GM21360 (cell line): ENCODE measurements around the gene SH3D21.

Experiments used
- ATAC-seq: cut with Tn5 transposase; IDR thresholded peaks from one replicate; pipeline ENCODE4 v1.9.1; 2021; ENCODE audit warnings: mild to moderate bottlenecking, moderate library complexity; ENCODE audit not compliant: unreplicated experiment

SH3D21 gene

DNA sequence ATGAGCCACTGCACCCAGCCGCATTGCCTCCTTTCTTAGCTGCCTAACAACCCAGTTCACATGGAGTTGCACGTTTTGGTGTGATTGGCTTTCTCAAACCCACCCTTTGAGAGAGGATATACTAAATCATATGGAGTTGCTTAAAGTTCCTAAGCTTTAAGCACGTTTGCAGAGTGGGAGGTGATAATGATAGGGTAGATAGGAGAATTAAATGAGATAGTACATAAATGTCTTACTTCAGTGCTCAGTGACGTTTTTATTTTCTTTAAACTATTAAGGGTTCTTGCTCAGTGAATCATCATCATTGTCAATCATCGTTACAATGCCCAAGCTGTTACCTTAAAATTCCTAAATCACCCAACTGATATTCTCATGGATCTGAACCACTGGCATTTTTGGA, 2.9 kb upstream of the SH3D21 start:
- ATAC-seq = no peak

GRCh38 chr1:36303650-36304360, 2.4 kb upstream of the SH3D21 start:
- ATAC-seq = no peak

DNA sequence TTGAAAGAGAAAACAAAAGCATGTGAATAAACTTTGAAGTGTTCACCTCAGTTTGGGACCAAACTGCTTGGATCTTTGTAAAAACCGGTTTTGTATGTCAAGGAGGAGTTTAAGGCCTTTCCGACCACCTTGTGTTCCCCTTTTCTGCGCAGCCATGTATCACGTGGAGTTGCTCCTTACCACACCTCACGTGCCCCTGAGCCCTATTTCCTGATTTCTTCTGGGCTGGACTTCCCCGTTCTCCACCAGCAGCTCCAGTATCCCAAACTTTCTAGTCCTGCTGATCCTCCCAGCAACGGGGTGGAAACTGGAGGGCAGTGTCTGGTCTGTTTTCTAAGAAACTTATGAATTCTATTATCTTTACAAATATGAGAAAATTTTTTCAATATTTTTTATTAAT, 1.6 kb upstream of the SH3D21 start:
- no peak for ATAC-seq

DNA sequence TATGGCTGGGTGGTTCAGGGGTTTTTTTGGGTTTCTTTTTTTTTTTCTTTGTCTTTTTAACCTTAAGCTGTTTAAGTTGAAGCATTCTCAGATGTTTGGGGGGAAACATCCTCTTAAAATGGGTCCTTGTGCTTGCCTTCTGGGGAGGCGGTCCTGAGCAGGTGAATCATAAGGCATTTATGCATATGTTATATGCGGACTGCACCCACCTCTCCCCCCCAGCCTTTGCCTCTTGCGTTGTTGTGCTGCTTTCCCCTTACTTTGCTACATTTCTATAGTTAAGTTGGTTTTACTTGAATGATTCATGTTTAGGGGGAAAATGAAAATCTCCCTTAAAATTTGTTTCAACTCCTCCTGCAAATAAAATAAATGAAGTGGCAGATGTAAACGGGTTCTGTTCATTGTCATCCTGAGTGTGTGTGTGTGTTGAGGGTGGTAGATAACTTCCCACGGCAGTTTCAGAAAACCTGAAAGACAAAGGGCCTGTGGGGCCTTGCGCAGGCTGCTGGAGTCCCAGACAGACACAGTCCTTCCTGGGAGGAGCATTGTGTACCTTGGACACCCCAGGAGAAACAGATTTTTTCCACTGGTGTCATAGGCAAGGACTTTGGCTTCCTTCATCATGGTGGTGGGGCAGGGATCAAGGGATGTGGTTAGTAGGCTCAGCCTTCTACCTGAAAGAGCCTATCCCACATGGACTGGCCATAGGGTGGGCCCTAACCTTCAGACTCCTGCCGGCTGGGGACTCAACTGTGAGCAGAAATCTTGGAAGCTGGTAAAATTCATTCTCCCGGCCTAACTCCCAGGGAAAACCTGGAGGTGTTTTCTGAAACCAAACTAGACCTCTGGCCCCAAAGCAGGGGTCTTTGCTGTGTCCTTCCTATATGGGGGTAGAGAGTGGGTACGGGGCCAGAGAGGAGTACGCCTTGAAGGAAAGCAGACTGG, 926 bp upstream of the SH3D21 start:
- ATAC-seq = no peak

DNA sequence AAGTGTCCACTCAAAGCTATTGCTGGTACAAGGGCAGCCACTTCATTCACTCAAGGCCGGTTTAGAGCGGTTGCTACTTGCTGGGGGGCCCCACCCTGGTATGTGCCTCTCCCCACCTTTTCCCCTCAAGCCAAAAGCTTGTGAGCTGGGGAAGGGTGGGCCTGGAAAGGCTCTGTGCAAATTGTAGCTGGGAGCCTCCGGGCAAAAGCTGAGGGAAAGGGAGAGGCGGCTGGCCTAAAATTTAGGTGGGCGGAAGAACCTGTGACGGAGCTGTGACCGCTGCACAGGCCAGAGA, 306 bp upstream of the SH3D21 start:
- no peak for ATAC-seq

GRCh38 chr1:36306902-36307456, 811 bp downstream of the SH3D21 start:
- peak; percentile 97 for ATAC-seq

GRCh38 chr1:36307601-36308330, 1.6 kb downstream of the SH3D21 start:
- ATAC-seq = no peak

GRCh38 chr1:36309397-36309796, 3.2 kb downstream of the SH3D21 start:
- no peak for ATAC-seq

DNA sequence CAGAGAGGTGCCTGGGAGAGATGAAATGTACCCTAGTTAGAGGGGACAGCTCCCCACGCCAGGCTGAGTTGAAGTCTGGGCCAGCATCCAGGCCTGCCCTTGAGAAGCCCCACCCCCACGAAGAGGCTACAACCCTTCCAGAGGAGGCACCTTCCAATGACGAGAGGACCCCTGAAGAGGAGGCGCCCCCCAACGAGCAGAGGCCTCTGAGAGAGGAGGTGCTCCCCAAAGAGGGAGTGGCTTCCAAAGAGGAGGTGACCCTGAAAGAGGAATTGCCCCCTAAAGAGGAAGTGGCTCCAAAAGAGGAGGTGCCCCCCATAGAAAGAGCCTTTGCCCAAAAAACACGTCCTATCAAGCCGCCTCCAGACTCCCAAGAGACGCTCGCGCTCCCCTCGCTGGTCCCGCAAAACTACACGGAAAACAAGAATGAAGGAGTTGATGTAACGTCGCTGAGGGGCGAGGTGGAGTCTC, 14.2 kb downstream of the SH3D21 start:
- no peak for ATAC-seq

DNA sequence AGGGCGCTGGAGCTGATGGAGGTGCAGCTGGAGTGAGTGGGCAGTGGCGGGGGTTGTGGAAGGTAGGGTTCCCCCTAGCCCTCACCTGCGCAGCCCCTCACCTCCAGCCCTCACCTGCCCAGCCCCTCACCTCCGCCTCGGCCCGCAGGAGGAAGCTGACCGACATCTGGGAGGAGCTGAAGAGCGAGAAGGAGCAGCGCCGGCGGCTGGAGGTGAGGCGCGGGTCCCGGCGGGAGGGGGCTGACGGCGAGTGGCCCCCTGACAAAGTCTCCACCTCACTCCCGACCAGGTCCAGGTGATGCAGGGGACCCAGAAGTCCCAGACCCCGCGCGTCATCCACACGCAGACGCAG, 14.6 kb downstream of the SH3D21 start:
- ATAC-seq = no peak

- no peak for ATAC-seq
Measured at GRCh38 chr1:36321119-36321951, 15.2 kb downstream of the SH3D21 start.

- no peak for ATAC-seq
Measured at GRCh38 chr1:36322041-36322785, 16.0 kb downstream of the SH3D21 start.

GRCh38 chr1:36322786-36323635, 16.8 kb downstream of the SH3D21 start:
- ATAC-seq = no peak

DNA sequence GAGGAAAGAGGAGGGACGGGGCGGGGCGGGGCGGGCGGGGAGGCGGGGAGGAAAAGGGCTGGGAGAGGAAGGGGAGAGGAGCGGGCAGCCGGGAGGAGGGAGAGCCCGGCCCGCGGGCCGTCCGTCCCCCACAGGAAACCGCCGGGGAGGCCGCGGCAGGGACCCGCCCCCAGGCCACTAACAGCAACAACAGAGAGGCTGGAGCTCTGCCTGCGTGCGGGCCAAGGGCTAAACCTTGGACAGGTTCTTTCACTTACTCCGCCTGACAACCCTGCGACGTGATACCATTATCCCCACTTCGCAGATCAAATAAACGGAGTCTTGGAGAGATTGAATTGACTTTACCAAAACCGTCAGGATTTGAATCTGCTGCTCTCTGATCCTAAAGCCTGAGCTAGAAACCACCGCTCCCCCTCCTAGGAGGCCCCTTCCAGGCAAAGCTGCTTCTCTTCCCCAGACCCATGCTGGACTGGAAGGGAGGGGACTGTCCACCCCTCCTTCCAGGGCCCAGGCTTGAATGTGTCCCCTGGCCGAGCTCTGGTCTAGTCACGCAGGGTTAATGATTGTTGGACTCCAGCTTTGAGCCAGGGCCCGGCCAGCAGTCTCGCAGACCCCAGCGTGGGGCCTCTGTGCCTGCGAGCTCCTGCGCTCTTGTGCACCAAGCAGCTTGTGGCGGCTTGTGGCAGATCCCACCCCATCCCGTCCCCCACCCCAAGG, 17.6 kb downstream of the SH3D21 start, which contains the start of gene EVA1B:
Gene EVA1B, minus strand, starts transcription at position 10 of the 717 bp plus-strand sequence. CDS start 608 bp downstream, outside the sequence.
- ATAC-seq = no peak

DNA sequence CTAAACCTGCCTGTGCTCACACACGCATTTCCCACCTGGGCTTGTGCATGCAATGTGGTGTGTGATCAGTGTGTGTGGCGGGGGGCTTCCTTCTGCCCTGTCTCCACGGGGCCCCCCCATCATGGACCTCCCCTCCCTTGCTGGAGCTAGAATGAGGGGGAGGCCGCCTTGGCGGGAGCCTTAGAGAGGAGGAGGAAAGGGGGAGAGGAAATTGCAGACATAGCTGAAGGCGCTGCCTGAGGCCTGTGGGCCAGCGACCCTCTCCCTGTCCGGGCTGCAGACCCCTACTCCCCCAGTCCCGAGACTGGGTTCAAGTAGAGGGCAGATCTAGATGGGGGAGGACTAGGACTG, 18.2 kb downstream of the SH3D21 start:
- no peak for ATAC-seq

GRCh38 chr1:36326499-36326898, 20.3 kb downstream of the SH3D21 start:
- no peak for ATAC-seq

- ATAC-seq = no peak
Measured at GRCh38 chr1:36327421-36328087, 21.4 kb downstream of the SH3D21 start.

GRCh38 chr1:36328088-36328480, 21.9 kb downstream of the SH3D21 start:
- ATAC-seq = no peak
